HG03064 (cell line): ENCODE data around the gene TMPRSS9.

Experiments used
- ATAC-seq: cut with Tn5 transposase; IDR thresholded peaks from one replicate; pipeline ENCODE4 v1.9.1; 2021; ENCODE audit warnings: low read depth; ENCODE audit not compliant: unreplicated experiment

The TMPRSS9 gene

GRCh38 chr19:2429917-2430535 is 70.0 kb downstream of the TMPRSS9 start:
- no peak for ATAC-seq

GRCh38 chr19:2431318-2432055 is 71.4 kb downstream of the TMPRSS9 start:
- no peak for ATAC-seq

GRCh38 chr19:2432131-2432848 is 72.2 kb downstream of the TMPRSS9 start:
- ATAC-seq, result no peak

DNA sequence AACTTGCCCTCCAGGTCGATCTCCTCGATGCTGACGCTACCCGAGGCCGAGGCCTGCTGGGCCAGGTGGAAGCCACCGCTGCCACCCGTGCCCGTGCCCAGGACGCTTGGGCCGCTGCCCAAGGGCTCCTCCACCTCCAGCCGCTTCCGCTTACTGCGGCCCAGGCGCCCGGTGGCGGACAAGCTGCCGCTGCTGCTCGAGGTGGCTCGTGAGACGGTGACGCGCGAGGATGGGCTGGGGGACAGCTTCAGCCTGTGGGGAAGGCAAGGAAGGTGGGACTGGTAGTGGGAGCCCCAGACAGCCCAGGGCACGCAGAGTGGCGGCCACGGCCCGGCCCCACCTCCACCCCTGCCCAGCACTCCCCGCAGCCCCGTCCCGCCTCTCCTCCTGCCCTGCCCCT is 73.8 kb downstream of the TMPRSS9 start:
- ATAC-seq, result no peak

DNA sequence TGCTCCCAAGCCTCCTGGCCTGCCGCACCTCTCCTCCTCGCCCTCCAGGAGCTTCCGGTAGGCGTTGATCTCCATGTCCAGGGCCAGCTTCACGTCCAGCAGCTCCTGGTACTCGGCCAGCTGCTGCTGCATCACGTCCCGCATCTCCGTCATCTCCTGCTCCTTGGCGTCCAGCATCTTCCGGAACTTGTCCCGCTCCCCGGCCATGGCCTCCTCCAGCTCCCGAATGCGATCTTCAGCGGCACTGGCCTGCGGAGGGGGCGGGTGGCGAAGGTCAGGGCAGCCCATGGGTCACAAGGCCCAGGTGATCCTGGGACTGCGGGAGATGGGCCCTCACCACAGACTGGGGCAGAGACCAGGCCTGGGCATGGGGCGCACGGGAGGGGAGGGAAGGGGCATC is 74.2 kb downstream of the TMPRSS9 start:
- no peak for ATAC-seq

GRCh38 chr19:2434721-2435265 is 74.7 kb downstream of the TMPRSS9 start:
- no peak for ATAC-seq

- ATAC-seq, result no peak
Observed at GRCh38 chr19:2436384-2436783, 76.3 kb downstream of the TMPRSS9 start.

DNA sequence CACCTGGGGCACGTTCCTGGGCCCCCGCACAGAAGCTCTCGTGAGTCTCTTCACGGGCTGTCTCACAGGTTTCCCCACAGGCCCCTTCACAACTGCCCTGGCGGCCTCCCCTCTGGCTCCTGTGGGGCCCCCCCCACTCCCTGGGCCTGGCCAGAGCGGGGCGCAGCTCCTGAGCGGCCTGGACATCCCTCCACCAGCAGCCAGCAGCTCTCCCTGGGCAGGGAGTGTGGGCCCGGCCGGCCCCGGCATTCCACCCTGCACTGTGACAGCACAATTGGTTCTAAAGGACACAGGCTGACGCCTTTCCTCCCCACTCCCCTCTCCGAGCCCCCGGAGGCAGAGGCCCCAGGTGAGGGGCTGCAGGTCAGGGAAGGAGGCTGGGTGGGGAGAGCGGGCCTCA is 76.9 kb downstream of the TMPRSS9 start:
- no peak for ATAC-seq

GRCh38 chr19:2438178-2438577 is 78.1 kb downstream of the TMPRSS9 start:
- ATAC-seq, result no peak

DNA sequence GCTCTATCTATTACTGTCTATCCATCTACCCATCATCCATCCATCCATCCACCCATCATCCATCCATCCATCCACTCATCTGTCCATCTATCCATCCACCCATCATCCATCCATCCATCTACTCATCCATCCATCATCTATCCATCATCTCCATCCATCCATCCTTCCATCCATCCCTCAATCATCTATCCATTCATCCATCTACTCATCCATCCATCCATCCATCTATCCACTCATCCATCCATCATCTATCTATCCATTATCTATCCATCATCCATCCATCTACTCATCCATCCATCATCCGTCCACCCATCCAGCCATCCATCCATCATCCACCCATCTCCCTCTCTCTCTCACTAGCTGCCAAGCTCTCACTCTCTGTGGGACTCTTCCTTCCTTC is 80.5 kb downstream of the TMPRSS9 start:
- no peak for ATAC-seq

DNA sequence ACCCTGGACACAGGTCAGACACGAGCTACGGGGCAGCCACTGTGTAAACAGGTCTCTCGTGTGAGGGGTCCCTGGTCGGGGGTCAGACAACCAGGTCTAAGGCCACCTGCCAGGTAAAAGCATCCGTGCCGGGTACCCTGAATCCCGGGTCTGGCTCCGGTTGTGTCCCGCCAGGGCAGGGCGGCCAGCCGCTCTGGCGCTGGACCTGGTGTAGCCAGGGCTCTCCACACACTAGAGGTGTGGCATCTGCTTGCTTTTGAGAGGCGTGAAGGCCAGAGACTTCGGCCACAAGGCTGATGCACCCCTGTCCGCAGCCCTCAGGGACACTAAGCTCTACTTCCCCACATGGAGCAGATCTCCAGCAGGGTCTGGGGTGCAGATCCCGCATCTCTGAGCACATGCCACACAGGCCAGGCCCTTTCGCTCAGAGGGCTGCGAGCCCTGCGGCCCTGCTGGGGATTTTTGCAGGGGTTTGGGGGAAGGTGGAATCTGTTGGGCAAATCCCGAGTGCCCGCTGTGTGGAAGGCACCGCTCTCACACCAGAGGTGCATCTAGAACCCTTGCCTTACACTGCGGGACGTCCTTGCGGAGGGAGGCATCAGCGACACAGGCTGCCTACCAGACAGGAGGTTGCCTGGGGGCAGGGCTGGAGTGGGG is 81.2 kb downstream of the TMPRSS9 start:
- no peak for ATAC-seq

- no peak for ATAC-seq
Observed at GRCh38 chr19:2443116-2443784, 83.2 kb downstream of the TMPRSS9 start.

- no peak for ATAC-seq
Observed at GRCh38 chr19:2443785-2444182, 83.7 kb downstream of the TMPRSS9 start.

GRCh38 chr19:2444251-2445002 is 84.4 kb downstream of the TMPRSS9 start:
- ATAC-seq, result no peak

GRCh38 chr19:2446381-2446780 is 86.3 kb downstream of the TMPRSS9 start:
- no peak for ATAC-seq

GRCh38 chr19:2449019-2449418 is 89.0 kb downstream of the TMPRSS9 start:
- no peak for ATAC-seq

- no peak for ATAC-seq
Observed at GRCh38 chr19:2451138-2451537, 91.1 kb downstream of the TMPRSS9 start.

DNA sequence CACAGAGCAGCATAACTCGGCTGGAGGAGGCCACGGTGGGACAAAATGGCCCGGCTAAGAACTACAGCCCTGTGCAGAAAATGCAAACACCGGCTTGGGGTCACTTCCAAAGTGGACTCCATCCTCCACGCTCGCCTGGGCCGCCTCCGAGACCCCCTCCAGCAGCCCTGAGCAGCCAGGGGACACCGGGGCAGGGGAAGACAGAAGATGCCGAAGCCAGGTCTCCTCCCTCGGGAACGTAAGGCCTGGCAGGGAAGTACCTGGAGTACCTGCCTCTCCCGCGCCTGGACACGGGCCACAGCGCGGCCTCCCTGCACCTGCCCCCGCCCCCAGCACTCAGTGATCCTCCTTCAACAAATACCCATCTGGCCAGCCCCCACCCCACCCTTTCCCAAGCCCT is 91.7 kb downstream of the TMPRSS9 start:
- ATAC-seq, result no peak

DNA sequence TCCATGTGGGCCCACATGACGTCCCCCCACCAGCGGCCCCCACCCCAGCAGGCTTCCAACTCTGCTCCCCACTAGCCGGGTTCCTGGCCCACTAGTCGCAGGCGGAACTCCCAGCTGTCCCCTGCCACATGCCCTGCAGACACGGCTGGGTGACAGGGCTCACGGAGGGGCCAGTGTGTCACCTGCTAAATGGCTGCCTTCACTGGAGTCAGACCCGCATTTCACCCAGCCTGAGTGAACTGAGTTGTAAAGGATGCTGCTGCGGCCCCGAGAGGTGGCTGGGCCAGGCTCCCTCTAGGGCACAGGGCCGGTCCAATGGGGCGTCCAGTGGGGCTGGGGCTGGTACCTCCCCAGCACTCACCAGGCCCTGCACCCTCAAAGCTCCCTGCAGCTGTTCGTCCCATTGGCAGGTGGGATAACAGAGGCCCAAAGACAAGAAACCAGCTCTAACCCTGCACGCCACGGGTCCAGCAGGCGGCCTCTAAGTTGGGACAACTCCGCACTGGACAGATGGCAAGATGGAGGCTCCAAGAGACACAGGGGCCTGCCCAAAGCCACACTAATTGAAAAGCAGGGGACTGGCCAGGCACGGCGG is 93.5 kb downstream of the TMPRSS9 start:
- no peak for ATAC-seq
